ENCODE results near the gene ATP10B.

GRCh38 chr5:160833806-160834205, 18.2 kb downstream of the ATP10B start:
- no peak for TF ChIP-seq CTCF (IDR thresholded peaks at IDR 0.05)
- TF ChIP-seq NFIC (IDR thresholded peaks at IDR 0.05; ENCODE audit: borderline replicate concordance): no peak
- no peak for TF ChIP-seq POLR2AphosphoS5 (IDR thresholded peaks at IDR 0.05; ENCODE audit: low read depth, low read length)

Measured in SK-N-SH (cell line).